ENCODE results near the gene RIOK3.
"Not testable (repeated sequence)": the region's sequence is repeated elsewhere in the genome, so short reads cannot be mapped to it uniquely, and the experiment has no call there.

Gene RIOK3

GRCh38 chr18:23499291-23499781 lies 46.2 kb downstream of the RIOK3 start:
- DNase-seq, result peak; percentile 72

DNA sequence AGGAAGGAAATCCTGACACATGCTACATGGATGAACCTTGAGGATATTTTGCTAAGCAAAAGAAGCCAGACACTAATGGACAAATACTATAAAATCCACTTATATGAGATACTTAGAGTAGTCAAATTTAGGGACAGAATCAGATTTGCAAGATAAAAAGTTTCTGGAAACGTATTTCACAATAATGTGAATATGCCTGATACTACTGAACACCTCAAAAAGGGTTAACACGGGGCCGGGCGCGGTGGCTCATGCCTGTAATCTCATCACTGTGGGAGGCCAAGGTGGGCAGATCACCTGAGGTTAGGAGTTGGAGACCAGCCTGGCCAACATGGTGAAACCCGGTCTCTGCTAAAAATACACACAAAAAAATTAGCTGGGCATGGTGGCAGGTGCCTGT lies 48.5 kb downstream of the RIOK3 start:
- no peak for DNase-seq

- no peak for DNase-seq
These were observed 49.5 kb downstream of the RIOK3 start for GRCh38 chr18:23502516-23503037.

GRCh38 chr18:23503038-23503962 lies 50.2 kb downstream of the RIOK3 start, which contains the start of gene RMC1:
RMC1 (plus strand) TSS chr18:23503511; CDS start chr18:23503619, 108 bp downstream.
- peak; percentile 99 for DNase-seq

- no peak for DNase-seq
These were observed 50.9 kb downstream of the RIOK3 start for GRCh38 chr18:23503963-23504344.

DNA sequence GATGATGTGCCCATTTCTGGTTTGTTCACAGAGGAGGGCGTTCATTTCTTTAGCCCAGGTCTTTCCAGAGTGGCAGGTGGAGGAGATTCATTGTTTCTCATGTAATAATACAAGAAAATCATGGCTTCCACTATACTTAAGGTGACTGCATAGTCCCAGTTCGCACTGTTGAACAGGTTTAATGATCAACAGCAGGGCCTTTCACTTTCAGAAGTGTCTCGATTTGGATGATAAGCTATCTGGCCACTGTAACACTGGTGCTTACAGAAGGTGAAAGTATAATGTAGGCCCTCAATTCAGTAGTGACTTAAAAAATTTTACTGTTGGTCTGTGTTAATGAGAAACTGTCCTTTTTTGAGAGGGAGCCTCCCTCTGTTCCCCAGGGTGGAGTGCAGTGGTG lies 51.6 kb downstream of the RIOK3 start:
- DNase-seq, result peak; percentile 11

GRCh38 chr18:23506393-23506792 lies 53.3 kb downstream of the RIOK3 start:
- DNase-seq, result no peak

- DNase-seq, result not testable (repeated sequence)
These were observed 57.8 kb downstream of the RIOK3 start for GRCh38 chr18:23510923-23511322.

DNA sequence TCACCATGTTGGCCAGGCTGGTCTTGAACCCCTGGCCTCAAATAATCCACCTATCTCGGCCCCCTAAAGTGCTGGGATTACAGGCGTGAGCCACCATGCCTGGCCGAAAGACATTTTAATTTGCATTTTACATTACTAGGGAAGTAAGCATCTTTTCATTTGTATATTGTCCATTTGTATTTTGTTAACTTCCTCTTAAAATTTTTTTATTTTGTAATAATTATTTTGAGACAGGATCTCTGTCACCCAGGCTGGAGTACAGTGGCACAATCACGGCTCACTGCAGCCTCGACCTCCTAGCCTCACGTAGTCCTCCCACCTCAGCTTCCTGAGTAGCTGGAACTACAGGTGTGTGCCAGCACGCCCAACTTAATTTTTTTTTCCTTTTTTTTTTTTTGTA lies 59.1 kb downstream of the RIOK3 start:
- not testable (repeated sequence) for DNase-seq

GRCh38 chr18:23512641-23513040 lies 59.6 kb downstream of the RIOK3 start:
- peak; percentile 81 for DNase-seq

- DNase-seq, result peak; percentile 90
These were observed 62.9 kb downstream of the RIOK3 start for GRCh38 chr18:23515911-23516546.

- peak; percentile 67 for DNase-seq
These were observed 66.6 kb downstream of the RIOK3 start for GRCh38 chr18:23519734-23520133.

GRCh38 chr18:23521271-23521670 lies 68.2 kb downstream of the RIOK3 start:
- DNase-seq, result no peak

DNA sequence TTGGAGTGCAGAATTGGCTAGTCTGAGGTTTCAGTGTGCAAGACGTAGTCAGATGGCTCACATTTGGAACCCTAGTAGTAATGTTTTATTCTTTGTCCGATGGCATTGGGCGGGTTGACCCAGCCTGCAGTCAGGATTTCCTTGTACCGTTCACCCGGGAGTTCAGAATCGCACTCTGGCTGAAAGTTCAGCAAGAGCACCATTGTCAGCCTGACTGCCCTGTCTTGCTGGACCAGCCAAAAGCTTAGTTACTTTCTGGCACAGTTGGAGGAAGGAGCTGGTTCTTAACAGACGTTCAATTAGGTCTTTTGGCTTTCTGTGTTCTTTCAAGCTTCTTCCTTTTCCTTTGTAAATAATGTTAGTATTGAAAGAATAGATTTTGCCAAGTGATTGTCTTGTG lies 68.8 kb downstream of the RIOK3 start:
- no peak for DNase-seq

- DNase-seq, result peak; percentile 93
These were observed 70.5 kb downstream of the RIOK3 start for GRCh38 chr18:23523429-23524212.

DNA sequence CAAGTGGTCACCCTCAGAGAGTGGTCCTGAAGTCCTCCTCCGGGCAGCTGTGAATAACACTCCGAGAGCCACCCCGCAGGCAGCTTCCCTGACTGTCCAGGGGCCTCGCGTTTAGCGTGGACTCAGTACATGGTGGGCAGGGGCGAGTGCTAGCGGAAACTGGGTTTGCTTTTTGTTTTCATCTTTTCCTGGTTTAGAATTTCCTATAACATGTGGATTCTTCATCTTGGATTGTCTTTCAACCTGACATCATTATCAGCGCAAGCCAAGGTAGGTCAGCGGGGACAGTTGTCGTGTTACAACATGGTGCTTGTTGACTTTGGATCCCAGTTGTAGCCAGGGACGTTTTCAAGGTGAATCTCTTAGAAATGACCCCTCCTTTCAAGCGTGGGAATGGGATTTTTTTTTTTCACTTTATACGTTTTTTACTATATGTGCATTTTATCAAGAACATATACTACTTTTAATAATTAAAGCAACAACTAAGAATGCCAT lies 71.2 kb downstream of the RIOK3 start:
- DNase-seq, result no peak

DNA sequence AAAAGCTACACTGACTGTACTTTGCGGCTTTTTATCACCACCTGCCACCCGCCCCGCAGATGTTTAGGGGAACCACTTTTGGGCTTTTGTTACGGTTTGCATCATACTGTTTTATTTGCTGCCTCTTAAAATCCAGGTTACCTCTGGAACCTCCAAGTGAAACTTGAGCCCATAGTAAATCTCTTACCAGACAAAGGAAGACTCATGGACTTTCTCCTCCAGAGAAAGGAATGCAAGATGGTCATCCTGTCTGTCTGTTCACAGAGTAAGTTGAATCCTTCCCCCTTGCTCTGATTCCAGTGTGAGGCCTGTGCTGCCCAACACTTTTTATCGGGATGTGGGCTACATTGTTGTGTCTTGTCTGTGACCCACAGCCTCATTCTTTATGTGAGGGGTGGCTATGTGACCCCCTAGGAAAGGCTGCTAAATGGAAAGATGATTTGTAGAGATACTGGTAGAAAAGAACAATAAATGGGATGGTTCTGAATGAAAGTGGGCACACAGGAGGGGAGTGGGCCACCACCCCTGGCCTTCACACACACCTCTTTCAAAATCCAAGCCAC lies 73.5 kb downstream of the RIOK3 start:
- no peak for DNase-seq

GRCh38 chr18:23528580-23529472 lies 75.7 kb downstream of the RIOK3 start:
- DNase-seq, result peak; percentile 92

DNA sequence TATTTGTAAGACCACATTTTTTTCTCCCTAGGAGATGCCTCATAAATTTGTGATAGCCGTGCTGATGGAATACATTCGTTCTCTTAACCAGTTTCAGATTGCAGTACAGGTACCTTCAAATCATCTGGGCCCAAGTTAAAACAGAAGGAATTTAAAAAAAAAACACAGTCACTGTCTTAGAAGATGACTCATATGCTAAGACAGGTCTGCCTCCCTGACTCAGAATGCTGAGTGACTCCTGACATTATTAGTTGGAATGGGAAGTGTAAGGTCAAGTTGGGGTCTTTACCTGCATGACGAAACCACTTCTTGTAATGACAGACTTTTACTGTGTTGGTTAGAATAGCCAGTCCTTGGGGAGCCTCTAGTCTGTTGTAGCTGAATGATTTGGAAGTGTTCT lies 76.5 kb downstream of the RIOK3 start:
- peak; percentile 41 for DNase-seq

GRCh38 chr18:23530195-23530594 lies 77.1 kb downstream of the RIOK3 start:
- peak; percentile 60 for DNase-seq

- DNase-seq, result no peak
These were observed 78.8 kb downstream of the RIOK3 start for GRCh38 chr18:23531912-23532311.
